ENCODE measurements around the gene KRT78.

- TF ChIP-seq NFIC (IDR thresholded peaks at IDR 0.05), result no peak
- no peak for TF ChIP-seq TEAD4 (IDR thresholded peaks at IDR 0.05)
- TF ChIP-seq TCF12 (IDR thresholded peaks at IDR 0.05; ENCODE audit: low read depth), result no peak
- TF ChIP-seq MAX (IDR thresholded peaks at IDR 0.05), result no peak
- TF ChIP-seq, protein P1, sequence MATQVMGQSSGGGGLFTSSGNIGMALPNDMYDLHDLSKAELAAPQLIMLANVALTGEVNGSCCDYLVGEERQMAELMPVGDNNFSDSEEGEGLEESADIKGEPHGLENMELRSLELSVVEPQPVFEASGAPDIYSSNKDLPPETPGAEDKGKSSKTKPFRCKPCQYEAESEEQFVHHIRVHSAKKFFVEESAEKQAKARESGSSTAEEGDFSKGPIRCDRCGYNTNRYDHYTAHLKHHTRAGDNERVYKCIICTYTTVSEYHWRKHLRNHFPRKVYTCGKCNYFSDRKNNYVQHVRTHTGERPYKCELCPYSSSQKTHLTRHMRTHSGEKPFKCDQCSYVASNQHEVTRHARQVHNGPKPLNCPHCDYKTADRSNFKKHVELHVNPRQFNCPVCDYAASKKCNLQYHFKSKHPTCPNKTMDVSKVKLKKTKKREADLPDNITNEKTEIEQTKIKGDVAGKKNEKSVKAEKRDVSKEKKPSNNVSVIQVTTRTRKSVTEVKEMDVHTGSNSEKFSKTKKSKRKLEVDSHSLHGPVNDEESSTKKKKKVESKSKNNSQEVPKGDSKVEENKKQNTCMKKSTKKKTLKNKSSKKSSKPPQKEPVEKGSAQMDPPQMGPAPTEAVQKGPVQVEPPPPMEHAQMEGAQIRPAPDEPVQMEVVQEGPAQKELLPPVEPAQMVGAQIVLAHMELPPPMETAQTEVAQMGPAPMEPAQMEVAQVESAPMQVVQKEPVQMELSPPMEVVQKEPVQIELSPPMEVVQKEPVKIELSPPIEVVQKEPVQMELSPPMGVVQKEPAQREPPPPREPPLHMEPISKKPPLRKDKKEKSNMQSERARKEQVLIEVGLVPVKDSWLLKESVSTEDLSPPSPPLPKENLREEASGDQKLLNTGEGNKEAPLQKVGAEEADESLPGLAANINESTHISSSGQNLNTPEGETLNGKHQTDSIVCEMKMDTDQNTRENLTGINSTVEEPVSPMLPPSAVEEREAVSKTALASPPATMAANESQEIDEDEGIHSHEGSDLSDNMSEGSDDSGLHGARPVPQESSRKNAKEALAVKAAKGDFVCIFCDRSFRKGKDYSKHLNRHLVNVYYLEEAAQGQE (IDR thresholded peaks at IDR 0.05; ENCODE audit: low read depth), result no peak
- no peak for TF ChIP-seq FOXM1 (IDR thresholded peaks at IDR 0.05; ENCODE audit: borderline replicate concordance, low read depth)
These were observed 33.6 kb downstream of the KRT78 start for GRCh38 chr12:52815161-52815560.
